ENCODE data around the gene FGF18. TPM values are rescaled to one million over a fixed set of nuclear protein-coding genes. Genes with fewer than 3 reads are reported as not detected.

Gene FGF18
- total RNA-seq, 5 donors from 2014 or later (not counting 1 experiment from before 2014, with no cell fraction given) = 0.16 to 0.58 (median 0.21) TPM; not detected in 1

GRCh38 chr5:171498166-171498565, 78.7 kb downstream of the FGF18 start:
- Mint-ChIP-seq H3K36me3 (no peaks in the 10 kb centered on the region), H3K27me3 (no peaks in the 10 kb centered on the region), H3K9me3 (no peaks in the 10 kb centered on the region), H3K4me1 (no peaks in the 10 kb centered on the region), H3K4me3 (no peak overlapping the region), H3K27ac (no peak overlapping the region)
- H3K4me3 ChIP-seq (ENCODE audit: control insufficient read depth in 1 of 2, extremely low read depth in 1 of 2, low read length in 1 of 2) = no peak overlapping the region
- WGBS (ENCODE audit: insufficient coverage) = 84% methylated on average over 5 of the region's 6 CpGs
- ATAC-seq (replicated peaks in 1 of 4) = no peak
- no peak overlapping the region for H3K27ac ChIP-seq (ENCODE audit: low read length)
- no peaks in the 10 kb centered on the region for H3K36me3 ChIP-seq (ENCODE audit: control insufficient read depth in 2 of 2, extremely low read depth in 1 of 2, insufficient read depth in 1 of 2, low read length in 1 of 2)
- POLR2A ChIA-PET = interaction anchor here in 1 of 2 donors (0.7 kb wide), 1 partner anchor 12 kb away, joined by 3 read pairs; no protein-coding TSS in a partner anchor
- no peaks in the 10 kb centered on the region for H3K9me3 ChIP-seq
- peaks cover 0 to 19% of the 10 kb centered on the region in 2 experiments for H3K27me3 ChIP-seq (replicated peaks in 1 of 2; ENCODE audit: control insufficient read depth in 2 of 2, extremely low read depth in 1 of 2, insufficient read depth in 2 of 2, low read length in 1 of 2)
- no peak for DNase-seq
- no peaks in the 10 kb centered on the region for H3K4me1 ChIP-seq (ENCODE audit: control insufficient read depth in 1 of 2, extremely low read depth in 1 of 2, insufficient read depth in 2 of 2, low read length in 2 of 2)
- CTCF ChIA-PET = no interaction called here

GRCh38 chr5:171499611-171500010, 80.2 kb downstream of the FGF18 start:
- DNase-seq (no peak), ATAC-seq (replicated peaks in 1 of 4) (no peak)
- CTCF ChIA-PET = no interaction called here
- H3K9me3 Mint-ChIP-seq = no peaks in the 10 kb centered on the region
- H3K27ac ChIP-seq (ENCODE audit: low read length) = no peak overlapping the region
- no peak overlapping the region for H3K4me3 Mint-ChIP-seq
- peaks cover 0 to 15% of the 10 kb centered on the region in 2 experiments for H3K27me3 ChIP-seq (replicated peaks in 1 of 2; ENCODE audit: control insufficient read depth in 2 of 2, extremely low read depth in 1 of 2, insufficient read depth in 2 of 2, low read length in 1 of 2)
- no peaks in the 10 kb centered on the region for H3K4me1 Mint-ChIP-seq
- no peaks in the 10 kb centered on the region for H3K27me3 Mint-ChIP-seq
- WGBS (ENCODE audit: insufficient coverage) = 84% methylated on average over 3 of the region's 4 CpGs
- no peak overlapping the region for H3K4me3 ChIP-seq (ENCODE audit: control insufficient read depth in 1 of 2, extremely low read depth in 1 of 2, low read length in 1 of 2)
- POLR2A ChIA-PET = no interaction called here
- no peaks in the 10 kb centered on the region for H3K9me3 ChIP-seq
- no peaks in the 10 kb centered on the region for H3K36me3 ChIP-seq (ENCODE audit: control insufficient read depth in 2 of 2, extremely low read depth in 1 of 2, insufficient read depth in 1 of 2, low read length in 1 of 2)
- H3K36me3 Mint-ChIP-seq = no peaks in the 10 kb centered on the region
- H3K27ac Mint-ChIP-seq = no peak overlapping the region
- H3K4me1 ChIP-seq (ENCODE audit: control insufficient read depth in 1 of 2, extremely low read depth in 1 of 2, insufficient read depth in 2 of 2, low read length in 2 of 2) = no peaks in the 10 kb centered on the region

- DNase-seq (no peak), ATAC-seq (replicated peaks in 1 of 4) (no peak)
- Histone ChIP-seq H3K36me3 (ENCODE audit: control insufficient read depth in 2 of 2, extremely low read depth in 1 of 2, insufficient read depth in 1 of 2, low read length in 1 of 2) (no peaks in the 10 kb centered on the region), H3K4me3 (ENCODE audit: control insufficient read depth in 1 of 2, extremely low read depth in 1 of 2, low read length in 1 of 2) (no peak overlapping the region), H3K4me1 (ENCODE audit: control insufficient read depth in 1 of 2, extremely low read depth in 1 of 2, insufficient read depth in 2 of 2, low read length in 2 of 2) (no peaks in the 10 kb centered on the region), H3K27me3 (replicated peaks in 1 of 2; ENCODE audit: control insufficient read depth in 2 of 2, extremely low read depth in 1 of 2, insufficient read depth in 2 of 2, low read length in 1 of 2) (peaks cover 0 to 10% of the 10 kb centered on the region in 2 experiments), H3K27ac (ENCODE audit: low read length) (no peak overlapping the region), H3K9me3 (no peaks in the 10 kb centered on the region)
- no peak overlapping the region for H3K4me3 Mint-ChIP-seq
- H3K4me1 Mint-ChIP-seq = no peaks in the 10 kb centered on the region
- 85% methylated on average over 7 of the region's 7 CpGs for WGBS (ENCODE audit: insufficient coverage)
- CTCF ChIA-PET = no interaction called here
- H3K27ac Mint-ChIP-seq = no peak overlapping the region
- peaks cover 5% of the 10 kb centered on the region in 2 donors for H3K27me3 Mint-ChIP-seq
- POLR2A ChIA-PET = no interaction called here
- H3K9me3 Mint-ChIP-seq = no peaks in the 10 kb centered on the region
- H3K36me3 Mint-ChIP-seq = no peaks in the 10 kb centered on the region
Measured at GRCh38 chr5:171505473-171506043, 86.1 kb downstream of the FGF18 start.

DNA sequence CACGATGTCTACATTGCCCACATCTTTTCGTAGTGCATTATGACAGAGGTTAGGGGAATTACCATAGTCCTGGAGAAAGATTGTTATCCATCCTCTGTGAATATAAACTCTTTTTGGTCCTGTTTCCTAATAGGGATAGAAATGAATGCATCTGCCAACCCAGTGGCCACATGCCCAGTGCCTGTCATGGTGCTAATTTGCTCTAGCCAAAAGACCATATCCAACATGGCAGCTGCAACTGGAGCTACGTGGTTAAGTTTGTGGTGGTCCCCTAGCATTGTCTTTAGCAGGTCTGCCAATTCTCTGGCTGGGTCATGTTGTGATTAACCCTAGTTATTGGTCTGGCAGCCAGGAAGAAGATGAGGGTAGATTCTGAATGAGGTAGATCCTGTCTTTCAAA, 87.5 kb downstream of the FGF18 start:
- no peaks in the 10 kb centered on the region for H3K4me1 Mint-ChIP-seq

More for the DNA sequence above, 87.5 kb downstream of the FGF18 start:
- no peaks in the 10 kb centered on the region for H3K4me1 ChIP-seq (ENCODE audit: control insufficient read depth in 1 of 2, extremely low read depth in 1 of 2, insufficient read depth in 2 of 2, low read length in 2 of 2)
- WGBS (ENCODE audit: insufficient coverage) = no CpG with 5 or more reads among the region's 3 CpGs
- DNase-seq = no peak
- no peaks in the 10 kb centered on the region for H3K9me3 Mint-ChIP-seq
- POLR2A ChIA-PET = no interaction called here
- no peak for ATAC-seq (replicated peaks in 1 of 4)
- H3K4me3 ChIP-seq (ENCODE audit: control insufficient read depth in 1 of 2, extremely low read depth in 1 of 2, low read length in 1 of 2) = no peak overlapping the region
- no peaks in the 10 kb centered on the region for H3K36me3 ChIP-seq (ENCODE audit: control insufficient read depth in 2 of 2, extremely low read depth in 1 of 2, insufficient read depth in 1 of 2, low read length in 1 of 2)
- no peak overlapping the region for H3K4me3 Mint-ChIP-seq
- H3K9me3 ChIP-seq = no peaks in the 10 kb centered on the region
- H3K27me3 Mint-ChIP-seq = peaks cover 8 to 9% of the 10 kb centered on the region in 2 donors
- H3K36me3 Mint-ChIP-seq = no peaks in the 10 kb centered on the region
- CTCF ChIA-PET = interaction anchor here in 1 of 2 donors (0.6 kb wide), 1 partner anchor 1482 kb away, joined by 3 read pairs; no protein-coding TSS in a partner anchor
- no peak overlapping the region for H3K27ac Mint-ChIP-seq
- no peak overlapping the region for H3K27ac ChIP-seq (ENCODE audit: low read length)
- H3K27me3 ChIP-seq (replicated peaks in 1 of 2; ENCODE audit: control insufficient read depth in 2 of 2, extremely low read depth in 1 of 2, insufficient read depth in 2 of 2, low read length in 1 of 2) = peaks cover 0 to 10% of the 10 kb centered on the region in 2 experiments

Other genes with a start within 250 kb of the FGF18 start
- gene TLX3, start 110.4 kb upstream of the FGF18 start, total RNA-seq = not detected
- gene NPM1, start 31.8 kb upstream of the FGF18 start, total RNA-seq = 1,000 to 10,000 TPM in 2 of 5 donors, 100 to 1,000 TPM in 3; 940 to 1,150 (median 989) TPM